H1 (cell line): ENCODE measurements around the gene APLP2. TPM values are rescaled to one million over a fixed set of nuclear protein-coding genes. Genes with fewer than 3 reads are reported as not detected.

Experiments
- CTCF ChIA-PET: fragments of 300-600 bp; sonication (Branson Sonifier 250); formaldehyde crosslinking; loops from one replicate; lab custom pipeline; 2021; ENCODE audit not compliant: partially characterized antibody; lab: Charles Lee
- POLR2A ChIA-PET: fragments of 300-600 bp; sonication (Branson Sonifier 250); formaldehyde crosslinking; loops from one replicate; lab custom pipeline; 2021; ENCODE audit warnings: inconsistent platforms; ENCODE audit not compliant: partially characterized antibody; lab: Charles Lee
- DNase-seq, 2 experiments: peaks; one replicate each; pipeline versions ENCODE4 v3.0.0 to v3.0.0-alpha.2; 2010 to 2022; ENCODE audit warnings: low spot score in 2 of 2, low read depth in 1 of 2, mixed read lengths in 1 of 2
- FAIRE-seq: peaks from 2 replicates; lab custom pipeline; 2011; peaks lifted over from hg19 to GRCh38; lab: Jason Lieb, UNC
- H2AFZ ChIP-seq: 2 replicates; pipeline ENCODE4 v1.8.1; 2012; ENCODE audit warnings: low read length, inconsistent platforms
- H2AK5ac ChIP-seq: 2 replicates; pipeline ENCODE4 v1.6.1; 2013; ENCODE audit warnings: low read depth, low read length
- H2BK120ac ChIP-seq: replicated peaks from 2 replicates; pipeline ENCODE3; 2013; ENCODE audit warnings: low read depth, low read length, inconsistent platforms
- H2BK12ac ChIP-seq: 2 replicates; pipeline ENCODE4 v1.6.1; 2013; ENCODE audit warnings: low read depth, low read length
- H2BK15ac ChIP-seq: 2 replicates; pipeline ENCODE4 v1.6.1; 2013; ENCODE audit warnings: low read length
- H2BK20ac ChIP-seq: 2 replicates; pipeline ENCODE4 v1.6.1; 2013; ENCODE audit warnings: low read length
- H2BK5ac ChIP-seq: 2 replicates; pipeline ENCODE4 v1.6.1; 2013; ENCODE audit warnings: low read depth, low read length
- H3K14ac ChIP-seq: 2 replicates; pipeline ENCODE4 v1.6.1; 2013; ENCODE audit warnings: inconsistent platforms; ENCODE audit not compliant: insufficient read length
- H3K18ac ChIP-seq: 2 replicates; pipeline ENCODE4 v1.6.1; 2013; ENCODE audit warnings: low read length; ENCODE audit errors: extremely low read depth
- H3K23ac ChIP-seq: 2 replicates; pipeline ENCODE4 v1.6.1; 2013; ENCODE audit warnings: inconsistent platforms; ENCODE audit not compliant: insufficient read length
- H3K23me2 ChIP-seq: 2 replicates; pipeline ENCODE4 v1.6.1; 2013; ENCODE audit warnings: low read depth, low read length
- H3K27ac ChIP-seq: 2 replicates; pipeline ENCODE4 v1.6.1; 2011; ENCODE audit warnings: low read depth, low read length, inconsistent platforms
- H3K27me3 ChIP-seq, 4 experiments: replicated peaks in 1 of 4; 1 replicate in 1 of 4; 2 replicates in 3 of 4; pipeline versions ENCODE4 v1.6.1 to v1.8.1; 2011 to 2013; ENCODE audit warnings: low read length in 3 of 4, mild to moderate bottlenecking in 3 of 4, inconsistent platforms in 2 of 4, mixed read lengths in 2 of 4, moderate library complexity in 1 of 4; ENCODE audit not compliant: control insufficient read depth in 3 of 4, insufficient read depth in 3 of 4; ENCODE audit errors: extremely low read depth in 1 of 4
- H3K36me3 ChIP-seq, 4 experiments: 2 replicates each; pipeline versions ENCODE4 v1.6.1 to v1.8.1; 2011 to 2013; ENCODE audit warnings: mild to moderate bottlenecking in 4 of 4, low read length in 3 of 4, moderate library complexity in 2 of 4, control low read depth in 1 of 4, inconsistent platforms in 1 of 4; ENCODE audit not compliant: insufficient read depth in 4 of 4, control insufficient read depth in 2 of 4
- H3K4ac ChIP-seq: replicated peaks from 2 replicates; pipeline ENCODE3; 2013; ENCODE audit warnings: low read length, low read depth, mixed read lengths, inconsistent platforms; ENCODE audit not compliant: insufficient read length
- H3K4me1 ChIP-seq, 4 experiments: replicated peaks in 1 of 4; 1 replicate in 1 of 4; 2 replicates in 3 of 4; pipeline versions ENCODE4 v1.6.1 to v1.8.1; 2011 to 2013; ENCODE audit warnings: low read length in 3 of 4, inconsistent platforms in 2 of 4, mixed read lengths in 1 of 4; ENCODE audit not compliant: insufficient read depth in 4 of 4, control insufficient read depth in 3 of 4
- H3K4me2 ChIP-seq, 2 experiments: 2 replicates each; pipeline versions ENCODE4 v1.6.1 to v1.8.1; 2011 to 2013; ENCODE audit warnings: low read depth in 2 of 2, low read length in 2 of 2, control low read depth in 1 of 2, inconsistent platforms in 1 of 2, mild to moderate bottlenecking in 1 of 2; ENCODE audit not compliant: insufficient read depth in 1 of 2
- H3K4me3 ChIP-seq, 4 experiments: fragments of 200-600, 300-600 bp in 1 of 4; sonication (generic), shearing (Covaris generic), sonication (Bioruptor Twin) in 1 of 4; 2 replicates each; pipeline versions ENCODE4 v1.5.1 to v1.8.1; 2011 to 2016; ENCODE audit warnings: low read length in 4 of 4, low read depth in 3 of 4, control low read depth in 2 of 4, inconsistent platforms in 2 of 4, mild to moderate bottlenecking in 2 of 4, mixed read lengths in 1 of 4, moderate library complexity in 1 of 4; ENCODE audit not compliant: insufficient read depth in 2 of 4; ENCODE audit errors: extremely low read depth in 1 of 4
- H3K56ac ChIP-seq: replicated peaks from 2 replicates; pipeline ENCODE3; 2013; ENCODE audit warnings: low read depth, mild to moderate bottlenecking, mixed read lengths, low read length, inconsistent platforms; ENCODE audit not compliant: insufficient read length
- H3K79me1 ChIP-seq: 2 replicates; pipeline ENCODE4 v1.6.1; 2013; ENCODE audit warnings: low read depth, low read length, control low read depth
- H3K79me2 ChIP-seq, 2 experiments: 2 replicates each; pipeline versions ENCODE4 v1.6.1 to v1.8.1; 2012 to 2013; ENCODE audit warnings: low read length in 2 of 2, mild to moderate bottlenecking in 2 of 2, inconsistent platforms in 1 of 2; ENCODE audit not compliant: insufficient read depth in 2 of 2, control insufficient read depth in 1 of 2
- H3K9ac ChIP-seq, 4 experiments: replicated peaks in 1 of 4; 1 replicate in 1 of 4; 2 replicates in 3 of 4; pipeline versions ENCODE4 v1.6.1 to v1.8.1; 2011 to 2013; ENCODE audit warnings: low read depth in 3 of 4, low read length in 3 of 4, control low read depth in 2 of 4, mild to moderate bottlenecking in 2 of 4, moderate library complexity in 2 of 4, inconsistent platforms in 1 of 4; ENCODE audit errors: extremely low read depth in 1 of 4
- H3K9me3 ChIP-seq, 2 experiments: 2 replicates each; pipeline versions ENCODE4 v1.6.1 to v1.8.1; 2012 to 2013; ENCODE audit warnings: mild to moderate bottlenecking in 2 of 2, moderate library complexity in 2 of 2, control low read depth in 1 of 2, inconsistent platforms in 1 of 2, low read depth in 1 of 2, low read length in 1 of 2, mixed read lengths in 1 of 2; ENCODE audit not compliant: insufficient read depth in 2 of 2
- H4K20me1 ChIP-seq, 2 experiments: replicated peaks in 1 of 2; 2 replicates each; pipeline versions ENCODE3 to v1.8.1; 2011 to 2013; ENCODE audit warnings: inconsistent platforms in 2 of 2, low read length in 2 of 2, mild to moderate bottlenecking in 1 of 2; ENCODE audit not compliant: insufficient read depth in 2 of 2, control insufficient read depth in 1 of 2
- H4K5ac ChIP-seq: 2 replicates; pipeline ENCODE4 v1.6.1; 2013; ENCODE audit warnings: low read length, low read depth, mixed read lengths, inconsistent platforms; ENCODE audit not compliant: insufficient read length
- H4K8ac ChIP-seq: 2 replicates; pipeline ENCODE4 v1.8.0; 2013; ENCODE audit warnings: mild to moderate bottlenecking, moderate library complexity, low read length, inconsistent platforms; ENCODE audit not compliant: insufficient read depth; ENCODE audit errors: extremely low read depth
- H4K91ac ChIP-seq: replicated peaks from 2 replicates; pipeline ENCODE3; 2013; ENCODE audit warnings: low read length, mixed read lengths, inconsistent platforms; ENCODE audit not compliant: insufficient read length
- ASH2L ChIP-seq: fragments of 200-600, 300-600 bp; sonication (generic); IDR thresholded peaks from one replicate; pipeline ENCODE4 v1.7.1; 2017; ENCODE audit warnings: low read length
- CBX5 ChIP-seq: fragments of 300-800, 300-1000 bp; sonication (generic); IDR thresholded peaks from 2 replicates; pipeline ENCODE4 v1.7.1; 2016; ENCODE audit warnings: antibody characterized with exemption, low read length, low read depth
- CHD1 ChIP-seq: IDR thresholded peaks from 2 replicates; pipeline ENCODE4 v1.6.1; 2012; ENCODE audit warnings: low read depth, low read length, improper control_type of control experiment
- EZH2 ChIP-seq: fragments of 200-600 bp; sonication (generic); IDR thresholded peaks from 2 replicates; pipeline ENCODE4 v1.7.1; 2012; ENCODE audit warnings: low read depth, mild to moderate bottlenecking, moderate library complexity, low read length, inconsistent platforms; ENCODE audit not compliant: severe bottlenecking
- FOSL1 ChIP-seq: IDR thresholded peaks from 2 replicates; pipeline ENCODE4 v1.6.1; 2011; ENCODE audit warnings: mild to moderate bottlenecking, low read depth, low read length, moderate library complexity; ENCODE audit not compliant: insufficient read depth
- JUND ChIP-seq: IDR thresholded peaks from 2 replicates; pipeline ENCODE4 v1.6.1; 2011; ENCODE audit warnings: mild to moderate bottlenecking, improper control_type of control experiment, low read length
- NANOG ChIP-seq: IDR thresholded peaks from 2 replicates; pipeline ENCODE4 v1.6.1; 2011; ENCODE audit warnings: low read length, low read depth, mild to moderate bottlenecking, inconsistent platforms; ENCODE audit not compliant: insufficient read depth, poor library complexity, severe bottlenecking
- PHF8 ChIP-seq: fragments of 200-600 bp; sonication (generic); conservative IDR thresholded peaks from 2 replicates; pipeline ENCODE4 v1.7.1; 2012; ENCODE audit warnings: low read depth, mild to moderate bottlenecking, inconsistent platforms, low read length, moderate library complexity
- SIN3A ChIP-seq, 2 experiments: IDR thresholded peaks in 1 of 2; conservative IDR thresholded peaks in 1 of 2; 2 replicates each; pipeline ENCODE4 v1.6.1; 2011 to 2012; ENCODE audit warnings: low read length in 2 of 2, improper control_type of control experiment in 1 of 2, low read depth in 1 of 2, mild to moderate bottlenecking in 1 of 2
- SIRT6 ChIP-seq: IDR thresholded peaks from one replicate; pipeline ENCODE4 v1.7.1; 2012; ENCODE audit warnings: low read length, inconsistent platforms
- SUZ12 ChIP-seq: fragments of 200-600 bp; sonication (generic); IDR thresholded peaks from 2 replicates; pipeline ENCODE4 v1.6.1; 2012; ENCODE audit warnings: mild to moderate bottlenecking, inconsistent platforms, low read length, moderate library complexity, mixed read lengths
- TEAD4 ChIP-seq: IDR thresholded peaks from 2 replicates; pipeline ENCODE4 v1.6.1; 2012; ENCODE audit warnings: low read depth, low read length, inconsistent platforms, mixed read lengths
- YY1 ChIP-seq: IDR thresholded peaks from 2 replicates; pipeline ENCODE4 v1.6.1; 2011; ENCODE audit warnings: low read depth, mild to moderate bottlenecking, low read length
- WGBS, 2 experiments: shearing (Covaris generic) in 1 of 2; methylation state at CpG; one replicate each; pipeline versions ENCODE4 v1.1.6 to v1.1.7; 2013 to 2015; ENCODE audit warnings: low lambda C conversion rate in 2 of 2, mixed read lengths in 2 of 2, inconsistent platforms in 1 of 2, low coverage in 1 of 2, missing lambda C conversion rate in 1 of 2; ENCODE audit not compliant: insufficient replicate concordance in 2 of 2, insufficient coverage in 1 of 2, insufficient read length in 1 of 2; ENCODE audit errors: extremely low coverage in 1 of 2, missing lambda C conversion rate in 1 of 2; 5-methylcytosine and 5-hydroxymethylcytosine counted together
- polyA plus RNA-seq, 7 experiments: library from polyadenylated mRNA; depleted of rRNA in 3 of 7; stranded (reverse) in 5 of 7; unstranded in 2 of 7; fragments of >200 nt in 5 of 7; fragments of 200-250 nt in 2 of 7; gene quantifications; 1 replicate in 5 of 7; 2 replicates in 1 of 7; 4 replicates in 1 of 7; pipeline versions ENCODE4 v1.2.1 to v1.2.3, GENCODE V29; 2011 to 2013; ENCODE audit warnings: missing spikeins in 2 of 7, mixed read lengths in 2 of 7
- total RNA-seq: library from RNA; stranded (reverse); fragmentation: NEBNext Ultra II Directional; extraction: Animal tissue kit (Norgen Biotek cat#: 25700); gene quantifications from 2 replicates; pipeline ENCODE4 v1.2.1, GENCODE V29; 2021
- TF ChIP-seq, protein P1 (sequence below): IDR thresholded peaks from 2 replicates; pipeline ENCODE4 v1.6.1; 2012; ENCODE audit warnings: inconsistent platforms

Gene APLP2
- total and polyA plus RNA-seq, 2 of the 8 experiments (the other 6 are each of a cell fraction or from before 2014, with no cell fraction given), result 222 to 315 TPM

DNA sequence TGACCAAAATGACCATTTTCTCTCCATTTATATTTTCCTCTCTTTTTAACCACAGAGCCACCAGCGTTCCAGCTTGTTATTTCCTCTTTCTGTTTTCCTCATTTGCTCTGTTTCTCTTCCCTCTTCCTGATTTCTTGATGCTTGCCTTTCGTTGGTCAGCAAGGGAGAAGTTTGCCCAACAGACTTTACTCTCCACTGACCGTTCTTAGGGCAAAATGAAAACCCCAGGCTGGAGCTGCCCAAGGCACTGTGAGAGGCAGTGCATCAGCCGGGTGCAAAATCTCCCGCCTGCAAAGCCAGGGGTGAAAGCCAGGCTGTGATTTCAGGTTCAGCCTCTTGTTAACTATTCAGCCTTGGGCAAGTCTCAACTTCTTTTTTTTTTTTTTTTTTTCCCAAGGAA lies 26.1 kb upstream of the APLP2 start:
- Histone ChIP-seq H3K9ac (no peak overlapping the region), H2BK12ac (no peak overlapping the region), H3K4me2 (no peak overlapping the region), H3K23me2 (no peaks in the 10 kb centered on the region), H3K18ac (no peak overlapping the region), H2AK5ac (no peak overlapping the region), H2BK15ac (no peak overlapping the region), H4K20me1 (no peaks in the 10 kb centered on the region), H2BK120ac (no peak overlapping the region), H4K8ac (no peak overlapping the region), H3K79me2 (no peaks in the 10 kb centered on the region), H2AFZ (no peak overlapping the region), H3K36me3 (no peaks in the 10 kb centered on the region), H3K4me1 (no peaks in the 10 kb centered on the region), H3K4me3 (no peak overlapping the region), H2BK20ac (no peak overlapping the region), H3K23ac (no peak overlapping the region), H3K9me3 (peaks cover 0 to 15% of the 10 kb centered on the region in 2 experiments; a peak in 1 of 4 replicates), H4K5ac (no peak overlapping the region), H3K27me3 (no peaks in the 10 kb centered on the region), H4K91ac (no peak overlapping the region), H3K4ac (no peak overlapping the region), H3K14ac (no peak overlapping the region), H3K56ac (no peak overlapping the region), H2BK5ac (no peak overlapping the region), H3K79me1 (no peaks in the 10 kb centered on the region), H3K27ac (no peak overlapping the region)
- ChIA-PET POLR2A (interaction anchor here (0.6 to 1.1 kb wide), 2 partner anchors 40 to 55 kb away, joined by 3 read pairs; no protein-coding TSS in a partner anchor), CTCF (no interaction called here)
- FAIRE-seq (no peak), DNase-seq (no peak)
- WGBS, 2 experiments, result 89% methylated on average over 5 of the region's 5 CpGs; no CpG with 5 or more reads in 1 of the 2 experiments
- TF ChIP-seq SUZ12, result no peak
- TF ChIP-seq NANOG, result no peak
- TF ChIP-seq SIN3A (conservative IDR thresholded peaks at IDR 0.05 in 1 of 2, IDR thresholded peaks at IDR 0.05 in 1 of 2; ENCODE audit: low read depth in 1 of 2, low read length in 2 of 2), result no peak
- no peak for TF ChIP-seq TEAD4
- no peak for TF ChIP-seq YY1
- no peak for TF ChIP-seq CBX5
- TF ChIP-seq JUND, result no peak
- no peak for TF ChIP-seq CHD1
- no peak for TF ChIP-seq SIRT6
- no peak for TF ChIP-seq PHF8
- no peak for TF ChIP-seq ASH2L
- no peak for TF ChIP-seq EZH2
- TF ChIP-seq FOSL1, result no peak
- TF ChIP-seq, protein P1, sequence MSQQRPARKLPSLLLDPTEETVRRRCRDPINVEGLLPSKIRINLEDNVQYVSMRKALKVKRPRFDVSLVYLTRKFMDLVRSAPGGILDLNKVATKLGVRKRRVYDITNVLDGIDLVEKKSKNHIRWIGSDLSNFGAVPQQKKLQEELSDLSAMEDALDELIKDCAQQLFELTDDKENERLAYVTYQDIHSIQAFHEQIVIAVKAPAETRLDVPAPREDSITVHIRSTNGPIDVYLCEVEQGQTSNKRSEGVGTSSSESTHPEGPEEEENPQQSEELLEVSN, result no peak
